PFSK-1 (cell line): ENCODE results near the gene FAM149A.

Experiments used
- POLR2AphosphoS5 ChIP-seq: IDR thresholded peaks from 2 replicates; pipeline ENCODE4 v1.6.1; 2012; ENCODE audit warnings: low read depth, mild to moderate bottlenecking, control low read depth, low read length, moderate library complexity
- REST ChIP-seq, 2 experiments: IDR thresholded peaks; 2 replicates each; pipeline versions ENCODE4 v1.6.1 to v1.8.0; 2011 to 2012; ENCODE audit warnings: low read depth in 2 of 2, low read length in 2 of 2, control low read depth in 1 of 2, inconsistent platforms in 1 of 2, mild to moderate bottlenecking in 1 of 2, moderate library complexity in 1 of 2; ENCODE audit not compliant: insufficient read depth in 1 of 2
- TAF1 ChIP-seq: IDR thresholded peaks from 2 replicates; pipeline ENCODE4 v1.6.1; 2012; ENCODE audit warnings: low read length, control low read depth, borderline replicate concordance; ENCODE audit not compliant: insufficient read depth

DNA sequence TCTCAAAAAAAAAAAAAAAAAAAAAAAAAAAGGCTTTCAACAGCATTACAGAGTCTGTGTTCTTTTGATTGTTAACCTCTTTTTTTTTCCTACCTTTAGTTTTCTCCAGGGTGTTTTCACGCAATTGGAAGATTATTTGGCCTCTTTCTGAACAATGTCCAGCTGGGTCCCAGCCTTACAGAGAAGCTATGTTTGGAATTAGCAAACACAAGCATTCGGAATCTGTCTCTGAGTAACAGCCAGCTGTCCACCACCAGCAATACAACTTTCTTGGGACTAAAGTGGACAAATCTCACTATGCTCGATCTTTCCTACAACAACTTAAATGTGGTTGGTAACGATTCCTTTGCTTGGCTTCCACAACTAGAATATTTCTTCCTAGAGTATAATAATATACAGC, 22.3 kb upstream of the FAM149A start:
- no peak for TF ChIP-seq POLR2AphosphoS5
- no peak for TF ChIP-seq REST (IDR thresholded peaks at IDR 0.05; ENCODE audit: insufficient read depth in 1 of 2, low read depth in 2 of 2, low read length in 2 of 2)
- TF ChIP-seq TAF1: no peak
